NB4 (cell line): ENCODE data around the gene PDK4.

Source experiments
- DNase-seq: peaks from one replicate; pipeline ENCODE4 v3.0.0; 2010; ENCODE audit warnings: low read depth
- H3K4me3 ChIP-seq: one replicate; pipeline ENCODE4 v1.5.1; 2011; ENCODE audit warnings: mild to moderate bottlenecking, low read depth, low read length, moderate library complexity
- MYC ChIP-seq: IDR thresholded peaks from 2 replicates; pipeline ENCODE4 v1.6.1; 2011; ENCODE audit warnings: low read depth, low read length
- POLR2A ChIP-seq: IDR thresholded peaks from 2 replicates; pipeline ENCODE4 v1.6.1; 2011; ENCODE audit warnings: mild to moderate bottlenecking; ENCODE audit not compliant: insufficient read length; ENCODE audit errors: extremely low read depth
- TF ChIP-seq, protein P1 (sequence below): IDR thresholded peaks from one replicate; pipeline ENCODE4 v1.5.1; 2012; ENCODE audit warnings: low read depth, low read length
- TF ChIP-seq, protein P2 (sequence below): IDR thresholded peaks from 2 replicates; pipeline ENCODE4 v1.6.1; 2011; ENCODE audit warnings: low read depth, low read length

PDK4 gene

DNA sequence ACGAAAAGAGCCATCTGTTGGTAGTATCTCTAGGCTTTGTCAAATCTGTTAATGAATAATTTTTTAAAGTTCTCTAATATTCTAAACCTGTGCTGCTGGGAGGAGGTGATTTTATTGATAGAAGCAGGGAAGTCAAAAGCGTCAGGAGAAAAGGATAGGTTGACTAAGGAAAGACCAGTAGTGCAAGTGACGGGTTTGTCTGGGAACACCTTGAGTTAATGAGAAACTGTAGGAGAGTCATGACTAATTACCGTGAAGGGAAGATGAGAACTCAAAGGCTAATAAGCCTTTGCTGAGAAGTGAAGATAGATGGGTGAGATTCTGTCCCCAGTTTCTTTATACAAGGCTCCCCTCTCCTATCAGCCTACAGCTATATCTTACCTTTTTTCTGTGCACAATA, 5.0 kb upstream of the PDK4 start:
- no peak for DNase-seq
- TF ChIP-seq POLR2A (no peak), MYC (no peak)
- TF ChIP-seq, protein P1, sequence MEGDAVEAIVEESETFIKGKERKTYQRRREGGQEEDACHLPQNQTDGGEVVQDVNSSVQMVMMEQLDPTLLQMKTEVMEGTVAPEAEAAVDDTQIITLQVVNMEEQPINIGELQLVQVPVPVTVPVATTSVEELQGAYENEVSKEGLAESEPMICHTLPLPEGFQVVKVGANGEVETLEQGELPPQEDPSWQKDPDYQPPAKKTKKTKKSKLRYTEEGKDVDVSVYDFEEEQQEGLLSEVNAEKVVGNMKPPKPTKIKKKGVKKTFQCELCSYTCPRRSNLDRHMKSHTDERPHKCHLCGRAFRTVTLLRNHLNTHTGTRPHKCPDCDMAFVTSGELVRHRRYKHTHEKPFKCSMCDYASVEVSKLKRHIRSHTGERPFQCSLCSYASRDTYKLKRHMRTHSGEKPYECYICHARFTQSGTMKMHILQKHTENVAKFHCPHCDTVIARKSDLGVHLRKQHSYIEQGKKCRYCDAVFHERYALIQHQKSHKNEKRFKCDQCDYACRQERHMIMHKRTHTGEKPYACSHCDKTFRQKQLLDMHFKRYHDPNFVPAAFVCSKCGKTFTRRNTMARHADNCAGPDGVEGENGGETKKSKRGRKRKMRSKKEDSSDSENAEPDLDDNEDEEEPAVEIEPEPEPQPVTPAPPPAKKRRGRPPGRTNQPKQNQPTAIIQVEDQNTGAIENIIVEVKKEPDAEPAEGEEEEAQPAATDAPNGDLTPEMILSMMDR: no peak
- TF ChIP-seq, protein P2, sequence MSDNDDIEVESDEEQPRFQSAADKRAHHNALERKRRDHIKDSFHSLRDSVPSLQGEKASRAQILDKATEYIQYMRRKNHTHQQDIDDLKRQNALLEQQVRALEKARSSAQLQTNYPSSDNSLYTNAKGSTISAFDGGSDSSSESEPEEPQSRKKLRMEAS: no peak

DNA sequence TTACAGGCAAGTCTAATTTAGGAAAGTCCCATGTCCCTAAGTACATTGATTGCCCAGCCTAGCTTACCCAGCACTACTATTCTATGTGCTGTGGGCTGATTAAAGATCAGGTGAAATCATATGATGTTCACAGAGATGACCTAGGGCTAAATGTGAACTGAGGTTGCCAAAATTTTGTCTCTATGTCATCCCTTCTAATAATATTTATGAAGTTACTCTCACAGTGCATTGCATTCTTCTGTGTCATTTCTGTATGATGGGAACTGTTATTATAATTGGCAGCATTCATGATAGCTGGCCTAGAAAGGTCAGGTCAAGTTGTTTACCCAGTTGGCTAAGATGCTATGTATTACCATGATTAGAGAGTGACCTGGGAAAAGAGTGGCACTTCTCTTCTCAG, 2.8 kb upstream of the PDK4 start:
- DNase-seq: no peak
- TF ChIP-seq, protein P2: no peak
- TF ChIP-seq POLR2A (no peak), MYC (no peak)
- TF ChIP-seq, protein P1: no peak
- no peak overlapping the region for H3K4me3 ChIP-seq

More for the DNA sequence above, 5.0 kb upstream of the PDK4 start:
- H3K4me3 ChIP-seq: no peak overlapping the region

DNA sequence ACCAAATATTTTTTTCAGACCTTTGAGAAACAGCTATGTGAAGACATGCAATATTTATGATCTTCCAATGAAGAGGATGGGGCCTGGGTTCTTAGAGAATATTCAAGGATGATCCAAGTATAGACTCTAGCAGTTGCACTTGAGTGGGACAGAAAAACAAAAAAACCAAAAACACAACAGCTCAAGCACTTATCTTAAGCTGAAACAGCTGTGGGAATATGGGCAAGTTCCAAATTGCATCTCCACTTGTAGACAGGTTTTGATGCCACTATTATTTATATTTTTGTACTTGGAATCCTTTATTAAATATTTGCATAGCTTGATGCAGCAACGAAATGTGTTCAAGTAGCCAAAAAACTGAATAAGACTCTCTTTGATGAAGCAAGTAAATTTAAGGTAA, 2.2 kb upstream of the PDK4 start:
- TF ChIP-seq, protein P2: no peak
- TF ChIP-seq POLR2A (no peak), MYC (no peak)
- TF ChIP-seq, protein P1: no peak

DNA sequence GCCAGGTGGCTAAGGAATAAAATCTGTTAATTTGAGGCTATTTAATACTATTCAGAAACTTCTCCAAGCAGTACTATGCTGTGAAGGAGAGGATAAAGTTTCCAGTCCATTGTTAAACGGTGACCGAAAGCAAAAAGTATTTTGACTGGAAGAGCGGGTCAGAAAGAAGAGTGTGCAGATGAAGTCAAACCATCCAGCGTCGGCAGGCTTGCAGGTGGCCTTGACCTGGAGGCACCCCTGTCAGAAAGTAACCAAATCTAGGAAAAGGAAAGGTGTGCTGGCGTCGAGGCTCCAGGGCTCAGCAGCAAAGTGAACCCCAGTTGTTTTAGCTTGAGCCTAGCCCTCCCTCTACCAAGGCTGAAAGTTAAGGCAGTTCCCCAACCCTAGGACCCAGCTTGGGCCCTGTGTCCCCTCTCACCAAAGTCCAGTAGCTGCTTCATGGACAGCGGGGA, 544 bp downstream of the PDK4 start:
- no peak overlapping the region for H3K4me3 ChIP-seq
- DNase-seq: no peak
- TF ChIP-seq, protein P2: no peak
- no peak for TF ChIP-seq MYC
- TF ChIP-seq, protein P1: no peak
- no peak for TF ChIP-seq POLR2A

More for the DNA sequence above, 2.2 kb upstream of the PDK4 start:
- no peak overlapping the region for H3K4me3 ChIP-seq
- no peak for DNase-seq

DNA sequence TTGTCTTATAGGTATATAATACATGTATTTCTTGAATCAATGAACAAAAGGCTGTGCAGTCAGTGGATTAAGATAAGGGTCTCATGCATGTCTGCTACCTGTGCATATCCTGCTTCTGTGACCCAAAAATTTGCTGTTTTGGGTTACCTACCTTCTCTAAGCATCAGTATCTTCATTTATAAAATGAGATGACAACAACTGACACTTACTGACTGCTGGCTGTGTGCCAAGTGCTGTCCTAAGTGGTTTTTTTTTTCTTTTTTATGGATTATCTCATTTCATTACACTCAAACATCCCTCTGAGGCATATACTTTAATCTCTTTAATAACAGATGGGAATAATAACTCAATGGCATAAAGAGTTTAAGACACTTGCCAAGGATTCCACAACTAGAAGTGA, 2.1 kb downstream of the PDK4 start:
- DNase-seq: no peak
- H3K4me3 ChIP-seq: no peak overlapping the region
- TF ChIP-seq, protein P1: no peak
- TF ChIP-seq, protein P2: no peak
- no peak for TF ChIP-seq MYC

DNA sequence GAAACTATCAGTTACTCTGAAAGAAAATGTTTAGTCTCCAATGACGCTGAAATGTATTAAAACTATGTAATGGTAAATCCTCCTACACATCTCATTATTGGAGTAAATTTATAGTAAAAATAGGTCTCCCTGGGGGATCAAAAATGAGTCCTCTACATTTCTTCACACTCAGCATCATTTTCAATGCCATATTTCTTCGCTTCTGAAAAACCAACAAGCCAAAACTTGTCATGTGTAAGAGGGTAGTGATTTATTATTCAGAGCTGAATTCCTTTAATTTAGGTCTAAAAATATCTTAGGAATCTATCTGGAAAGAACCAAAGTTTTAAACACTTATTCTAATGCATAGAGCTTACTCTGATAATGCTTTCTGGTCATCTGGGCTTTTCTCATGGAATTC, 3.0 kb downstream of the PDK4 start:
- DNase-seq: no peak
- TF ChIP-seq POLR2A (no peak), MYC (no peak)
- TF ChIP-seq, protein P1: no peak
- TF ChIP-seq, protein P2: no peak
- no peak overlapping the region for H3K4me3 ChIP-seq
